CD4-positive, alpha-beta memory T cell (primary cell): ENCODE data around the gene BCORL1. TPM values are rescaled to one million over a fixed set of nuclear protein-coding genes. Genes with fewer than 3 reads are reported as not detected.

Experiments
- CTCF ChIA-PET: fragments of 350-600 bp; sonication (Branson Sonifier 250); formaldehyde crosslinking; loops from one replicate; lab custom pipeline; 2021; ENCODE audit warnings: inconsistent platforms; ENCODE audit not compliant: partially characterized antibody; lab: Charles Lee
- POLR2A ChIA-PET: fragments of 350-600 bp; sonication (Branson Sonifier 250); formaldehyde crosslinking; loops from one replicate; lab custom pipeline; 2021; ENCODE audit not compliant: partially characterized antibody; lab: Charles Lee
- DNase-seq, 5 donors: peaks; one replicate each; pipeline versions ENCODE4 v3.0.0 to v3.0.0-alpha.2; 2020 to 2022; ENCODE audit warnings: mixed read lengths in 1 of 5
- H3K27ac ChIP-seq: one replicate; pipeline ENCODE4 v1.7.0; 2013; ENCODE audit warnings: low read depth, low read length
- H3K27me3 ChIP-seq: 2 replicates; pipeline ENCODE4 v1.7.0; 2013; ENCODE audit warnings: mild to moderate bottlenecking, low read length, moderate library complexity; ENCODE audit not compliant: insufficient read depth
- H3K36me3 ChIP-seq: 2 replicates; pipeline ENCODE4 v1.7.0; 2013; ENCODE audit warnings: mild to moderate bottlenecking, low read length, moderate library complexity; ENCODE audit not compliant: insufficient read depth
- H3K4me1 ChIP-seq: 2 replicates; pipeline ENCODE4 v1.7.0; 2013; ENCODE audit warnings: mild to moderate bottlenecking, low read length, moderate library complexity; ENCODE audit not compliant: insufficient read depth
- H3K4me3 ChIP-seq, 2 donors: one replicate each; pipeline ENCODE4 v1.7.0; 2013; ENCODE audit warnings: low read length in 2 of 2, mild to moderate bottlenecking in 1 of 2
- H3K9me3 ChIP-seq, 2 donors: one replicate each; pipeline ENCODE4 v1.7.0; 2013; ENCODE audit warnings: low read length in 2 of 2, control low read depth in 1 of 2; ENCODE audit not compliant: control insufficient read depth in 1 of 2
- H3K27ac Mint-ChIP-seq, 7 donors: one replicate each; pipeline ENCODE4 v1.8.0; 2020 to 2021; ENCODE audit warnings: mixed read lengths in 7 of 7, mild to moderate bottlenecking in 6 of 7, inconsistent platforms in 3 of 7, moderate library complexity in 3 of 7
- H3K27me3 Mint-ChIP-seq, 2 donors: one replicate each; pipeline ENCODE4 v1.8.0; 2020 to 2021; ENCODE audit warnings: mixed read lengths in 2 of 2
- H3K36me3 Mint-ChIP-seq, 2 donors: one replicate each; pipeline ENCODE4 v1.8.0; 2020 to 2021; ENCODE audit warnings: mixed read lengths in 2 of 2, inconsistent platforms in 1 of 2, mild to moderate bottlenecking in 1 of 2
- H3K4me1 Mint-ChIP-seq, 4 donors: one replicate each; pipeline ENCODE4 v1.8.0; 2020 to 2021; ENCODE audit warnings: mixed read lengths in 4 of 4, mild to moderate bottlenecking in 1 of 4
- H3K4me3 Mint-ChIP-seq, 8 donors: one replicate each; pipeline ENCODE4 v1.8.0; 2020 to 2021; ENCODE audit warnings: mixed read lengths in 8 of 8, mild to moderate bottlenecking in 7 of 8, moderate library complexity in 6 of 8, inconsistent platforms in 3 of 8
- H3K9me3 Mint-ChIP-seq, 8 donors: one replicate each; pipeline ENCODE4 v1.8.0; 2020 to 2021; ENCODE audit warnings: mixed read lengths in 8 of 8, mild to moderate bottlenecking in 5 of 8, inconsistent platforms in 3 of 8, moderate library complexity in 1 of 8
- intact Hi-C: fragments of 100-400 bp; cut with micrococcal nuclease; formaldehyde crosslinking; loops from one replicate; pipeline ENCODE4 v1.15.1; 2023
- polyA plus RNA-seq, 2 donors: library from polyadenylated mRNA; unstranded; fragments of 300-500 nt; fragmentation: Illumina TruSeq; gene quantifications; one replicate each; pipeline ENCODE4 v1.2.3, GENCODE V29; 2021
- total RNA-seq, 2 experiments: library from RNA; stranded (reverse); gene quantifications; one replicate each; pipeline ENCODE4 v1.2.3, GENCODE V29; 2021

BCORL1 gene
- total and polyA plus RNA-seq, 4 experiments from 2014 or later: 0.09 to 14.2 (median 9.3) TPM

- H3K9me3 ChIP-seq: no peaks in the 10 kb centered on the region
- no peak overlapping the region for H3K27ac ChIP-seq
- H3K27me3 ChIP-seq: no peaks in the 10 kb centered on the region
- intact Hi-C loops: no loop called here
- peaks cover 12% of the 10 kb centered on the region for H3K4me1 ChIP-seq
- H3K36me3 Mint-ChIP-seq: peaks cover 0 to 5% of the 10 kb centered on the region in 2 donors
- no peak overlapping the region for H3K4me3 ChIP-seq
- ChIA-PET CTCF (interaction anchor here (1.0 kb wide), 1 partner anchor 30 kb away, joined by 3 read pairs; no protein-coding TSS in a partner anchor), POLR2A (no interaction called here)
- H3K27me3 Mint-ChIP-seq: peaks cover 2% of the 10 kb centered on the region in 2 donors
- H3K4me3 Mint-ChIP-seq: peak overlapping the region in 6 of 8 donors; percentile 2 to 59 (median 12)
- no peaks in the 10 kb centered on the region for H3K36me3 ChIP-seq
- peak overlapping the region in 3 of 7 donors; percentile 43 to 99 (median 73) for H3K27ac Mint-ChIP-seq
- H3K9me3 Mint-ChIP-seq: peaks cover 0 to 4% (median 0%) of the 10 kb centered on the region in 8 donors
- DNase-seq: no peak
- H3K4me1 Mint-ChIP-seq: peaks cover 6 to 39% (median 14%) of the 10 kb centered on the region in 4 donors
Measured at GRCh38 chrX:129955682-129956081, 26.8 kb upstream of the BCORL1 start.

- Histone ChIP-seq H3K36me3 (no peaks in the 10 kb centered on the region), H3K9me3 (no peaks in the 10 kb centered on the region), H3K4me1 (peaks cover 16% of the 10 kb centered on the region), H3K27me3 (no peaks in the 10 kb centered on the region), H3K4me3 (no peak overlapping the region), H3K27ac (no peak overlapping the region)
- H3K4me1 Mint-ChIP-seq: peaks cover 6 to 40% (median 17%) of the 10 kb centered on the region in 4 donors
- CTCF ChIA-PET: interaction anchor here (1.0 kb wide), 1 partner anchor 30 kb away, joined by 3 read pairs; no protein-coding TSS in a partner anchor
- peak overlapping the region in 7 of 8 donors; percentile 0 to 75 (median 32) for H3K4me3 Mint-ChIP-seq
- H3K36me3 Mint-ChIP-seq: peaks cover 0 to 5% of the 10 kb centered on the region in 2 donors
- POLR2A ChIA-PET: interaction anchor here (1.5 kb wide), 1 partner anchor 22 kb away, joined by 4 read pairs; no protein-coding TSS in a partner anchor
- no peak for DNase-seq
- intact Hi-C loops: no loop called here
- H3K27me3 Mint-ChIP-seq: peaks cover 2% of the 10 kb centered on the region in 2 donors
- H3K9me3 Mint-ChIP-seq: peaks cover 0 to 4% (median 0%) of the 10 kb centered on the region in 8 donors
- peak overlapping the region in 3 of 7 donors; percentile 30 to 99 (median 73) for H3K27ac Mint-ChIP-seq
Measured at GRCh38 chrX:129956145-129956544, 26.3 kb upstream of the BCORL1 start.

- H3K36me3 Mint-ChIP-seq: peaks cover 0 to 5% of the 10 kb centered on the region in 2 donors
- POLR2A ChIA-PET: interaction anchor here (1.5 kb wide), 1 partner anchor 23 kb away, joined by 4 read pairs; no protein-coding TSS in a partner anchor
- Histone ChIP-seq H3K27ac (no peak overlapping the region), H3K36me3 (no peaks in the 10 kb centered on the region), H3K4me1 (peaks cover 22% of the 10 kb centered on the region), H3K27me3 (no peaks in the 10 kb centered on the region), H3K9me3 (no peaks in the 10 kb centered on the region), H3K4me3 (no peak overlapping the region)
- peak overlapping the region in 2 of 7 donors; percentile 15 to 99 for H3K27ac Mint-ChIP-seq
- intact Hi-C loops: no loop called here
- no peak for DNase-seq
- H3K4me3 Mint-ChIP-seq: peak overlapping the region in 7 of 8 donors; percentile 34 to 75 (median 53)
- CTCF ChIA-PET: interaction anchor here (1.1 kb wide), 1 partner anchor 31 kb away, joined by 3 read pairs; no protein-coding TSS in a partner anchor
- peaks cover 0 to 4% (median 0%) of the 10 kb centered on the region in 8 donors for H3K9me3 Mint-ChIP-seq
- H3K4me1 Mint-ChIP-seq: peaks cover 12 to 47% (median 23%) of the 10 kb centered on the region in 4 donors
- peaks cover 2% of the 10 kb centered on the region in 2 donors for H3K27me3 Mint-ChIP-seq
Measured at GRCh38 chrX:129956765-129957164, 25.7 kb upstream of the BCORL1 start.

GRCh38 chrX:129957241-129958082, 25.0 kb upstream of the BCORL1 start:
- peaks cover 0 to 4% (median 0%) of the 10 kb centered on the region in 8 donors for H3K9me3 Mint-ChIP-seq
- H3K27ac Mint-ChIP-seq: peak overlapping the region in 4 of 7 donors; percentile 50 to 61 (median 57)
- peaks cover 22% of the 10 kb centered on the region for H3K4me1 ChIP-seq
- peak overlapping the region in 1 of 2 donors; percentile 28 for H3K4me3 ChIP-seq
- H3K36me3 ChIP-seq: no peaks in the 10 kb centered on the region
- H3K27me3 ChIP-seq: no peaks in the 10 kb centered on the region
- intact Hi-C loops: no loop called here
- ChIA-PET CTCF (interaction anchor here (0.7 to 1.1 kb wide), 2 partner anchors 32 to 71 kb away, joined by 3 to 4 read pairs; no protein-coding TSS in a partner anchor), POLR2A (interaction anchor here (0.6 to 1.5 kb wide), 3 partner anchors 22 to 24 kb away, joined by 3 to 4 read pairs (median 4); no protein-coding TSS in a partner anchor)
- H3K27ac ChIP-seq: no peak overlapping the region
- H3K36me3 Mint-ChIP-seq: peaks cover 0 to 5% of the 10 kb centered on the region in 2 donors
- peaks cover 14 to 49% (median 26%) of the 10 kb centered on the region in 4 donors for H3K4me1 Mint-ChIP-seq
- no peaks in the 10 kb centered on the region for H3K9me3 ChIP-seq
- peak in 1 of 5 donors; percentile 47 for DNase-seq
- H3K4me3 Mint-ChIP-seq: peak overlapping the region in 7 of 8 donors; percentile 46 to 70 (median 64)
- H3K27me3 Mint-ChIP-seq: peaks cover 2% of the 10 kb centered on the region in 2 donors

- POLR2A ChIA-PET: interaction anchor here (1.4 kb wide), 1 partner anchor 21 kb away, joined by 3 read pairs; no protein-coding TSS in a partner anchor
- no peaks in the 10 kb centered on the region for H3K9me3 ChIP-seq
- peak overlapping the region in 7 of 8 donors; percentile 46 to 70 (median 64) for H3K4me3 Mint-ChIP-seq
- no peaks in the 10 kb centered on the region for H3K36me3 ChIP-seq
- no peaks in the 10 kb centered on the region for H3K27me3 Mint-ChIP-seq
- peak overlapping the region in 2 of 7 donors; percentile 61 to 73 for H3K27ac Mint-ChIP-seq
- peaks cover 20% of the 10 kb centered on the region for H3K4me1 ChIP-seq
- peaks cover 10 to 44% (median 23%) of the 10 kb centered on the region in 4 donors for H3K4me1 Mint-ChIP-seq
- no peaks in the 10 kb centered on the region for H3K27me3 ChIP-seq
- intact Hi-C loops: no loop called here
- H3K9me3 Mint-ChIP-seq: peaks cover 0 to 2% (median 0%) of the 10 kb centered on the region in 8 donors
- H3K27ac ChIP-seq: no peak overlapping the region
- CTCF ChIA-PET: no interaction called here
- H3K36me3 Mint-ChIP-seq: peaks cover 0 to 1% of the 10 kb centered on the region in 2 donors
- no peak overlapping the region for H3K4me3 ChIP-seq
- no peak for DNase-seq
Measured at GRCh38 chrX:129958083-129958465, 24.4 kb upstream of the BCORL1 start.

GRCh38 chrX:129958814-129959492, 23.5 kb upstream of the BCORL1 start:
- CTCF ChIA-PET: no interaction called here
- intact Hi-C loops: no loop called here

More at GRCh38 chrX:129958814-129959492, 23.5 kb upstream of the BCORL1 start:
- Histone ChIP-seq H3K4me1 (peaks cover 14% of the 10 kb centered on the region), H3K4me3 (no peak overlapping the region), H3K9me3 (no peaks in the 10 kb centered on the region), H3K27ac (no peak overlapping the region), H3K36me3 (no peaks in the 10 kb centered on the region), H3K27me3 (no peaks in the 10 kb centered on the region)
- Mint-ChIP-seq H3K4me1 (peaks cover 10 to 38% (median 19%) of the 10 kb centered on the region in 4 donors), H3K27me3 (no peaks in the 10 kb centered on the region), H3K4me3 (peak overlapping the region in 1 of 8 donors; percentile 70), H3K36me3 (no peaks in the 10 kb centered on the region), H3K27ac (peak overlapping the region in 3 of 7 donors; percentile 31 to 73 (median 43)), H3K9me3 (peaks cover 0 to 2% (median 0%) of the 10 kb centered on the region in 8 donors)
- POLR2A ChIA-PET: interaction anchor here (1.4 kb wide), 1 partner anchor 21 kb away, joined by 3 read pairs; no protein-coding TSS in a partner anchor
- no peak for DNase-seq
